T-helper 2 cell (primary cell): ENCODE results near the gene CTAG1B.
"Not testable (repeated sequence)": the region's sequence is repeated elsewhere in the genome, so short reads cannot be mapped to it uniquely, and the experiment has no call there.

Experiments
- DNase-seq, 5 experiments: peaks; one replicate each; pipeline versions ENCODE4 v3.0.0 to v3.0.0-alpha.2; 2012 to 2022

CTAG1B gene

GRCh38 chrX:154620767-154621414 is 1.8 kb upstream of the CTAG1B start:
- DNase-seq = not testable (repeated sequence)

- DNase-seq = not testable (repeated sequence)
Measured at GRCh38 chrX:154613586-154613985, 5.5 kb downstream of the CTAG1B start.

- DNase-seq = not testable (repeated sequence)
Measured at GRCh38 chrX:154611146-154611545, 7.9 kb downstream of the CTAG1B start.

GRCh38 chrX:154608823-154609222 is 10.3 kb downstream of the CTAG1B start:
- DNase-seq = not testable (repeated sequence)

GRCh38 chrX:154607976-154608375 is 11.1 kb downstream of the CTAG1B start:
- DNase-seq = not testable (repeated sequence)

GRCh38 chrX:154607370-154607769 is 11.7 kb downstream of the CTAG1B start:
- no peak for DNase-seq

GRCh38 chrX:154605566-154605965 is 13.5 kb downstream of the CTAG1B start:
- DNase-seq = no peak

GRCh38 chrX:154603438-154604430 is 15.3 kb downstream of the CTAG1B start:
- no peak for DNase-seq

GRCh38 chrX:154602766-154603437 is 16.2 kb downstream of the CTAG1B start:
- DNase-seq = no peak

GRCh38 chrX:154602226-154602625 is 16.9 kb downstream of the CTAG1B start:
- no peak for DNase-seq

GRCh38 chrX:154600759-154601374 is 18.2 kb downstream of the CTAG1B start:
- DNase-seq = no peak

- no peak for DNase-seq
Measured at GRCh38 chrX:154599531-154599930, 19.6 kb downstream of the CTAG1B start.

GRCh38 chrX:154598656-154599055 is 20.4 kb downstream of the CTAG1B start:
- no peak for DNase-seq

- no peak for DNase-seq
Measured at GRCh38 chrX:154597221-154597620, 21.9 kb downstream of the CTAG1B start.

- DNase-seq = peak in 1 of 5 experiments; percentile 79
Measured at GRCh38 chrX:154596290-154596929, 22.7 kb downstream of the CTAG1B start.

- DNase-seq = no peak
Measured at GRCh38 chrX:154595559-154596249, 23.4 kb downstream of the CTAG1B start.

GRCh38 chrX:154594491-154594890 is 24.6 kb downstream of the CTAG1B start:
- no peak for DNase-seq

- no peak for DNase-seq
Measured at GRCh38 chrX:154593201-154593600, 25.9 kb downstream of the CTAG1B start.

- no peak for DNase-seq
Measured at GRCh38 chrX:154592505-154592904, 26.6 kb downstream of the CTAG1B start.

GRCh38 chrX:154590415-154590814 is 28.7 kb downstream of the CTAG1B start:
- not testable (repeated sequence) for DNase-seq

GRCh38 chrX:154584585-154585183 is 34.4 kb downstream of the CTAG1B start, which contains the start of gene CTAG1A:
CTAG1A (plus strand) TSS chrX:154585133; CDS start chrX:154585207, 74 bp downstream.
- DNase-seq = not testable (repeated sequence)
